NCI-H748 treated with DMSO at 0.1 percent for 48 hours (cell line): ENCODE results near the gene GDF7.

Experiments
- DNase-seq: peaks from one replicate; lab custom pipeline; 2025; lab: John Stamatoyannopoulos, UW

GDF7 gene

DNA sequence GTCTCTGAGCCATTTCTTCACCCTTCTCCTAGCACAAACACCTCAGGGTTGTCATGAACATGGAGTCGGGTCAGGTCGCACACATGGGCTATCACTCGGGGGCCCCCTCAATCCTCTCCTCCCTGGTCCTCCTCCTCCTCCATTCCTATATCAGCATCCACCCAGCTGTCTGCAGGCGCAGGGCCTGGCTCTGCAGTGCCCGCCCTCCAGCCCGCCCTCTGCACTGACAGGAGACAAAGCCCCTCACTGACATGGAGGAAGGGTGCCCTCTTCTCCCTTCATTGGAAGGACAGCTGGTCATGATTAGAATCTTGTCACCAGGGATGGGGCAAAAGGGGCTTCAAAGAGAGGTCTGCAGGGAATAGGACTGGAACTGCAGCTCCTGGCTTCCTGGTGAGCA is 37.8 kb upstream of the GDF7 start:
- DNase-seq, result no peak

DNA sequence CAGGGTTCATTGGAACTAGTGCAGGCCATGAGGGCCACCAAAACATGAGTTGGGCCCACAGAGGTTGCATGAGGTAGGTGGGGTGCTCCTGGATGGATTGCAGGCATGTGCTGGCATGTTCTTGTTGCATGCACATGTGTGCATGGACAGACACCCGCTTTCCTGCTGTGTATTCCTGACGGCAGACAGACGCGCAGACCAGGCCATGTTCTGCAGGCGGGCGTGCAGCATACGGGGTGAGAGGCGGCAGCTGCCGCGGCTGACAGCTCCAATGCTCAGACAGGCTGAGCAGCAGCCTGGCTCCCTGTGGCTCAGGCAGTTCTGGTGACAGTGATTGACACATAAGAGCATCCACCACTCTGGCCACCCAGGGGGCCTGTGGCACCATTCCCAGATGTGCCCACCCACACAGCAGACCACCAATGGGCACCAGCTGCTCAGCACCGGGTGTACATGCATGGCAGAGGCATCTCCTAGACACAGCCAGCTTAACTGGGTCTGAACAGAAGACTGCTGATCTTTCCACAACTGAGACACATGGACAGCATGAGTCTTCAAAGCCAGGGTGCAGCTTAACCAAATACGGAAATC is 37.3 kb upstream of the GDF7 start:
- no peak for DNase-seq

DNA sequence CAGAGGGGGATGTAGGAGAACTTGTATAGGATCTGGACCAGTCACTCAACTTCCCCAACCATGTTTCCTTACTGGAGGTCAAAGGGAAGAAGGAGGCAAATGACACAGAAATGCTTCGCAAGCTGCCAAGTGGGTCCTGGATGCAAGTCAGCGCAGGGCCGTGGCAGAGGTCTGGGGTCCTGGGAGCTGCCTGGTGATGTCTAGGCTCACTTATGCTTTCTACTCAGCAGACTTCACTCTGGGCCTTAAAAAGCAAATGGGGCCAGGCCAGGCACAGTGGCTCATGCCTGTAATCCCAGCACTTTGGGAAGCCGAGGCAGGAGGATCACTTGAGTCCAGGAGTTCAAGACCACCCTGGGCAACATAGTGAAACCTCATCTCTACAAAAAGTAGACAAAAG is 36.0 kb upstream of the GDF7 start:
- no peak for DNase-seq

DNA sequence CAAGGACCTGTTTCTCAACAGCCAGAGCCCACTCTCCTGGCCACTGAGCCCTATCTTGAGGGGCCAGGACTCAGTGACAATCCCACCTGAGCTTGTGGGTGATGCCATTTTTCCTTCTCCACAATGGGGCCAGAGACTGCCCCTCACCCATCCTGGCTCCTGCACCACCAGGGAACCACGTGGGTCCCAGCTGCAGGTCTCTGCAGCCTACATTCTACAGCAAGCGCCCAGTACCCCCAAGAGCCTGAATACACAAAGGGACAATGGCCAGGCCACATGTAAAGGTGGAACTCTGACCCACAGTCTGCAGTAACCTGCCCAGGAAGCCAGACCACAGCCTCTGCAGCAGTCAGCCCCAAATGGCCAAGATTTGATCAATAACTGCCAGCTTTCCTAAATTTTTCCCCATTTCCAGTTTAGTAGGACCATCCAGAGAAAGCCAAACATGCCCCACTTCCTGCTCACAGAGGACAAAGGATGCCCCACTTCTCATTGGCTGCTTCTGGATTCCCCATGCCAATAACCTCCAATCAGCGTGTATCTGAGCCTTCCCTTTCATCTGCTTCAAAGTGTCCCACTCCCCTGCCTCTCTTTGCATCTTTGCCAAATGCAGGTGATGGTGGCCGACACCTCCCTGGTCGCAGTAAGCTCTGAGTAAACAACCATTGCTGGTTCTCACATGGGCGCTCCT is 35.2 kb upstream of the GDF7 start:
- no peak for DNase-seq

GRCh38 chr2:20632446-20632990 is 34.4 kb upstream of the GDF7 start:
- no peak for DNase-seq

- no peak for DNase-seq
These were observed 33.9 kb upstream of the GDF7 start for GRCh38 chr2:20633001-20633400.

DNA sequence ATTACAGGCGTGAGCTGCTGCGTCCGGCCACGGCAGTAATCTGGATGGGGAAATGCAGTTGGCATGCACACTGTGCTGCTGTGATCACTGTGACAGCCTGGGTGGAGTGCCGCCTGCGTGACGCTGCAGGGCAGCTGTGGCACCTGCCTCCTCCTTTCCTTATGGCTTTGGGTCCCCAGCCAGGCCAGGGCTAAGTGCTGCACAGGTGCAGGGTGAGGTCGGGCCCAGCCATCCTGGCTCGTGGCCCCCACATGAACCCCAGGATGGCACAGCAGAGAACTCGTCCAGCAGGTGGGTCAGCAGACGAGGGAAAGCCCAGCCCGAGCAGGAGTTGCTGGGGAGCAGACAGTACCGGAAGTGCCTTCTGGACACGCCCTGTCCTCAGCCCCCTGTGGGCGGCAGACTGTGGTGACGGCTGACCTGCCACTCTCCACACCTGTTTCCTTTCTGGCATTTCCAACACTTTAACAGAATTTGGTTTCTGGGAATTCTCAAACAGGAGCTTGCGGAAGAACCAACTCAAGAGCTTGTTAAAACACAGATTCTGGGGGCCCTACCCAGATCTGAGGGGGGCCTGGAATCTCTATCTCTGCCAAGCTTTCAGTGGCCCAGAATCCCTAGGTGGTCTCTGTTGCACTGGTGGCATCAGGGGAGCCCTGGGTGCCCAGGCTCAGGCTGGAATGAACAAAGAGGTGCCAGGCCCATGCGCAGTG is 33.0 kb upstream of the GDF7 start:
- DNase-seq, result peak; percentile 14

DNA sequence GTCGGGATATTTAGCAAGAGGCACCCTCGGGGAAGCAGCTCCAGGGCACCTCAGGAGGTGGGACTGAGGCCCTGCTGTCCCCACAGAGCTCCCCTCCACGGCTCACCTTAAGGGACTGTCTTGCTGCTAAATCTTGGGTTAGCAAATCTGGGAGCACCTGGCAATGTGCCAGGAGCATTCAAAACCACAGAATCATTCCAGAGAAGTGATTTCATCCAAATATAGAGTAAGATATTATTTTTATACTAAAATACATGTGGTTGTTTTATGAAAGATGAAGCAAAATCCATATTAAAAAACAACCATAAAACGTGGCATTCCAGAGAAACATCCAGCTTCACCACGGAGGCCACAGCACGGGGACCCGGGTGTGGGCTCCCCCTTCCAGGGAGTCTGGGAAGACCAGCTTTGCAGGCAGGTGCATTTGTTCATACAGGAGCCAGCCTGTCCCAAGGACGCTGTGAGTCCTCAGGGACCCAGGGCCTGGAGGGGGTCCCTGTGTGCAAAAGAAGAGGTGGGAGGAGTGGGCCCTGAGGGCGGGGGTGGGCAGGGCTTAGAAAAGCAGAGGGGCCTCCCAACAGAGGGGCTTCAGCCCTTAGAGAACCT is 32.3 kb upstream of the GDF7 start:
- no peak for DNase-seq

DNA sequence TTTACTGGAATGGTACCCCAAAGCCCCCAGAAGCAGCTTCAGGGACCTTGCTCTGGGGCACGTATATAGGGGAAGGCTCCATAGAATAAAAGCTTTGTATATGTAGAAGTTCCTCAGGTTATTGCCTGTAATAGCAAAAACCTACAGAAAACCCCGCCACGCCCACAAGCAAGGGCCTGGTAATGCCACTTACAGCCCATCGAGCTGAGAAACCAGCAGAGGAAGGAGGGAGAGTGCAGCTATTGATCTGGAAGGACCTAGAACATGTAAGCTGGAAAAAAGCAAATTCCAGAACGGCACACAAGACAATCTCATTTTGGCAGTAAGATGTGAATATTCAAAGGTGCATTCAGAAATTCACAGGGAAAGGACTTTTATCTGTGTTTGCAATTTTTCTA is 31.8 kb upstream of the GDF7 start:
- DNase-seq, result no peak

GRCh38 chr2:20635675-20636584 is 31.0 kb upstream of the GDF7 start:
- DNase-seq, result peak; percentile 54

DNA sequence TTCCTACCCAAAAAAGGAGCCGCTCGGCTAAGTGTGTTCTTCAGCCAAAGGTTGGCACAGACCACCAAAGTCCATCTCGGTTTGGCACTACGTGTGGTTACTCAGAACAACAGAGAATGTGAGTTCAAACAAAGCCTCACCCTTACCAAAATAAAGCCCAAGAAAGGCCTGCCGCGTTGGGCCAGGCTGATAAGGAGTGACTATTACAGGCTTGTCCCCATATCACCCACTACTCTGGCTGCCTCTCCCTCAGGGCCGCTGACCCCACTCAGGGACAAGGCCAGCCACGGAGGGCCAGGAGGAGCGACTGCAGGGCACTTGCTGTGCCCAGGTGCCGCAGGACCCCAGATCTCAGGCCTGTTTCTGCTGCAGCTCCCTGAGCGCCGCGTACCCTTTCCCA is 29.8 kb upstream of the GDF7 start:
- DNase-seq, result no peak

- no peak for DNase-seq
These were observed 28.9 kb upstream of the GDF7 start for GRCh38 chr2:20638014-20638413.

- DNase-seq, result no peak
These were observed 28.1 kb upstream of the GDF7 start for GRCh38 chr2:20638646-20639430.

DNA sequence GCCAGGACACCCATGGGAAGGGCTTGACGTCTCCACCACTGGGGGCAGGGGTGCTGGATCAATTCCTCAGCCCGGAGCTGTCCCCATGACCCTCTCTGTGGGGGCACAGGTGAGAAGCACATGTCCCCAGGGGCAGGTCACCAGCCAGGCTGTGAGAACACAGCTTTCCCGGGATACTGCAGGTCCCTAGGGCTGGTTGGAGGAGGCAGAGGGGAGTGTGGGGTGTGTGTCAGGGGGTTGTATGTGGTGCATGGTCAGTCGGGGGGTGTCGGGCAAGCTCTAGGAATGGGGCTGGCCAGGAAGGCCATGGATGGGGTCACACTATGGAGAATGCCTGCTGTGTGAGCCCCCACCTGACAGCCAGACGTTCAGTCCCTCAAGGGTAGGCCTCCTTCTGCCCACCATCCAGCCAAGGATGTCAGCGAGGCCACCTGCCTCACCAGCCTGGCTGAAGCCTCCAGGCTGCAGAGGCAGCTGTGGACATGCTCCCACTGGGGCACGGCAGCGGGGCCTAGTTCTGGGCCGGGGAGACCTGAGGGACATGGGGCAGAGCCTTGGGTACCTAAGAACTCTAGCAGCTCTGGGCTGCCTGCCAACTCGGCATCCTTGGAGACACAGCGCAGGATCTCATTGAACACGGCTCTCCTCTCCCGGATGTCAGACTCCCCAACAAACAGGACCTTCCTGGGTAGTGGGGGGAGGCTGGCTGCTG is 26.4 kb upstream of the GDF7 start:
- no peak for DNase-seq

- no peak for DNase-seq
These were observed 25.6 kb upstream of the GDF7 start for GRCh38 chr2:20641123-20641985.

DNA sequence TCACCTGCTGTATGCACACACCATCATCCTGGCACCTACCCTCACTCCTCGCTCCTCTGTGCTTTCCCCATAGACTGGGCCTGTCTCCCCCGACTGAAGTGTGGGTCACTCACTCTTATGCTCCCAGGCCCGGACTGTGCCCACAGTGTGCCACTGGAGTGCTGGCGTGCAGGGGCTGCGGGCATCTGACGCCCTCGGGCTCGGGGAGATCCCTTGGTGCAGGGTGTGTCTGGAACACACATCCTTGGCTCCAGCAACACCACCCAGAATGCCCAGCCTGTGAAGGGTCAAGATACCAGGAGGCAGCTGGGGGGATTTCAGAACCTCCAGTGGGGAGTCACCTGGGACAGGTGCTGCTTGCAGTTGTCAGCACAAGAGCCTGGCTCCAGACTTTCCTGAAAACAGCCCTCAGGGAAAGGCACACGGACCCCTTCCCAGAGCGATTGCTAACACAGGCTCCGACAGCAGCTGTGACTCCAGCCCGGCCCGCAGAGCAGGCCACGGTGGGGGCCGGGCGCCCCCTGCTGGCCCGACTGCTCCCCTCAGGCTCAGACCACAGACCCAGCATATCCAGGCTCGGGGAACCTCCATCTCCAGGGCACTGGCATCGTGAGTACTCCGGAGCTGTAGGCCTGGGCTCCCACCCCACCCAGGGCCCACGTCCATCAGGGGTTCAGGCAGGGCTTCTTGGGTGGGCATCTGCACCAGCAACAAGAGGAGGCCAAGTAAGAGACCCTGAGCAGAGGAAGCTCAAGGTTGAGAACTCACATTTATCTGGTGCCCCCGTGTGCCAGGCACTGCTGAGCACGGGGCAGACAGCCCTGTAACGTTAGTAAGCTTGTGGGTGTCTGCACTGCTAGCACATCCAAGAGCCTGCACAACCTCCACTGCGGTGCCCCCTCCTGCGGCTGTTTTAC is 24.6 kb upstream of the GDF7 start:
- peak; percentile 42 for DNase-seq

GRCh38 chr2:20643060-20643459 is 23.9 kb upstream of the GDF7 start:
- no peak for DNase-seq

- DNase-seq, result no peak
These were observed 23.1 kb upstream of the GDF7 start for GRCh38 chr2:20643826-20644225.
